Measurements from ENCODE around the gene SLC25A12. TPM values are rescaled to one million over a fixed set of nuclear protein-coding genes. Genes with fewer than 3 reads are reported as not detected.

SLC25A12 gene
- total and polyA plus RNA-seq, 11 donors, result 45.8 to 128 (median 117) TPM

- no peak for ATAC-seq
- no peak overlapping the region for H3K27ac ChIP-seq
- TF ChIP-seq POLR2A (IDR thresholded peaks at IDR 0.05) (no peak), CTCF (IDR thresholded peaks at IDR 0.05) (no peak)
- intact Hi-C loops (cut with DNase I), result no loop called here
- no peak for DNase-seq
- peaks cover 0 to 45% (median 16%) of the 10 kb centered on the region in 9 donors for H3K36me3 ChIP-seq
- H3K4me3 ChIP-seq, result no peak overlapping the region
- H3K9me3 ChIP-seq, result no peaks in the 10 kb centered on the region
- 71 to 89% (median 80%) methylated on average over 2 of the region's 2 CpGs for WGBS, 4 donors
- H3K4me1 ChIP-seq, result peaks cover 0 to 16% (median 0%) of the 10 kb centered on the region in 12 donors
- H3K27me3 ChIP-seq, result no peaks in the 10 kb centered on the region
These were observed 46.4 kb downstream of the SLC25A12 start for GRCh38 chr2:171847627-171848026.

GRCh38 chr2:171846894-171847293, 47.1 kb downstream of the SLC25A12 start:
- Histone ChIP-seq H3K27ac (no peak overlapping the region), H3K4me1 (peaks cover 0 to 9% (median 0%) of the 10 kb centered on the region in 12 donors), H3K4me3 (no peak overlapping the region), H3K9me3 (no peaks in the 10 kb centered on the region), H3K36me3 (peaks cover 0 to 52% (median 23%) of the 10 kb centered on the region in 9 donors), H3K27me3 (no peaks in the 10 kb centered on the region)
- intact Hi-C loops (cut with DNase I), result no loop called here
- TF ChIP-seq CTCF (IDR thresholded peaks at IDR 0.05) (no peak), POLR2A (IDR thresholded peaks at IDR 0.05) (no peak)
- DNase-seq (no peak), ATAC-seq (no peak)

- Histone ChIP-seq H3K36me3 (peaks cover 0 to 66% (median 39%) of the 10 kb centered on the region in 9 donors), H3K27ac (no peak overlapping the region), H3K4me1 (peaks cover 0 to 11% (median 0%) of the 10 kb centered on the region in 12 donors), H3K9me3 (no peaks in the 10 kb centered on the region), H3K27me3 (no peaks in the 10 kb centered on the region), H3K4me3 (no peak overlapping the region)
- ATAC-seq (no peak), DNase-seq (no peak)
- WGBS, 4 donors, result 96 to 99% (median 98%) methylated on average over 2 of the region's 2 CpGs
- intact Hi-C loops (cut with DNase I), result no loop called here
- TF ChIP-seq CTCF (IDR thresholded peaks at IDR 0.05), result no peak
These were observed 52.0 kb downstream of the SLC25A12 start for GRCh38 chr2:171841996-171842395.

- intact Hi-C loops (cut with DNase I), result no loop called here
- TF ChIP-seq POLR2A (IDR thresholded peaks at IDR 0.05) (no peak), CTCF (IDR thresholded peaks at IDR 0.05) (no peak)
- H3K27ac ChIP-seq, result no peak overlapping the region
- H3K27me3 ChIP-seq, result no peaks in the 10 kb centered on the region
- peaks cover 0 to 12% (median 0%) of the 10 kb centered on the region in 12 donors for H3K4me1 ChIP-seq
- no peaks in the 10 kb centered on the region for H3K9me3 ChIP-seq
- WGBS, 4 donors, result 0 to 85% (median 55%) methylated on average over 2 of the region's 2 CpGs
- DNase-seq (no peak), ATAC-seq (peak in 2 of 4 donors; percentile 54 to 61)
- H3K36me3 ChIP-seq, result peaks cover 0 to 92% (median 67%) of the 10 kb centered on the region in 9 donors
- no peak overlapping the region for H3K4me3 ChIP-seq
These were observed 56.3 kb downstream of the SLC25A12 start for GRCh38 chr2:171837736-171838135.
